HepG2 (cell line): ENCODE measurements around the gene BAIAP2L1. TPM values are rescaled to one million over a fixed set of nuclear protein-coding genes. Genes with fewer than 3 reads are reported as not detected.

ENCODE experiments used
- GTF3A ChIP-seq: sonication (generic); formaldehyde crosslinking; conservative IDR thresholded peaks from 2 replicates; pipeline ENCODE4 v1.4.0; 2020; ENCODE audit warnings: mild to moderate bottlenecking, missing genetic modification reagents
- KLF16 ChIP-seq, 2 experiments: sonication (generic) in 1 of 2; formaldehyde crosslinking in 1 of 2; IDR thresholded peaks; 2 replicates each; pipeline versions ENCODE4 v1.6.1 to v1.8.0; 2016 to 2023; ENCODE audit warnings: missing genetic modification reagents in 2 of 2, missing compliant biosample characterization in 1 of 2
- MXD1 ChIP-seq: sonication (generic); formaldehyde crosslinking; IDR thresholded peaks from 2 replicates; pipeline ENCODE4 v1.4.0; 2020; ENCODE audit warnings: mild to moderate bottlenecking, missing genetic modification reagents
- RARA ChIP-seq: IDR thresholded peaks from 2 replicates; pipeline ENCODE4 v1.6.1; 2016; ENCODE audit warnings: missing genetic modification reagents, missing compliant biosample characterization
- THAP11 ChIP-seq: IDR thresholded peaks from 2 replicates; pipeline ENCODE4 v1.6.1; 2016; ENCODE audit warnings: missing biosample characterization, missing genetic modification reagents
- ZBTB20 ChIP-seq: sonication (generic); formaldehyde crosslinking; IDR thresholded peaks from 2 replicates; pipeline ENCODE4 v1.8.1; 2023; ENCODE audit warnings: missing genetic modification reagents, low read depth, mild to moderate bottlenecking, borderline replicate concordance
- ZNF318 ChIP-seq: sonication (generic); formaldehyde crosslinking; IDR thresholded peaks from 2 replicates; pipeline ENCODE4 v1.4.0; 2020; ENCODE audit warnings: mild to moderate bottlenecking, missing genetic modification reagents
- ZNF607 ChIP-seq: sonication (generic); formaldehyde crosslinking; IDR thresholded peaks from 2 replicates; pipeline ENCODE4 v1.5.1; 2020; ENCODE audit warnings: missing genetic modification reagents, mild to moderate bottlenecking, borderline replicate concordance
- ZNF687 ChIP-seq: sonication (generic); formaldehyde crosslinking; IDR thresholded peaks from 2 replicates; pipeline ENCODE4 v1.5.1; 2020; ENCODE audit warnings: mild to moderate bottlenecking, missing genetic modification reagents, moderate library complexity
- ZNF713 ChIP-seq: sonication (generic); formaldehyde crosslinking; IDR thresholded peaks from 2 replicates; pipeline ENCODE4 v1.4.0; 2020; ENCODE audit warnings: mild to moderate bottlenecking, missing genetic modification reagents
- polyA plus RNA-seq, 8 experiments: library from polyadenylated mRNA; depleted of rRNA in 3 of 8; stranded (reverse) in 7 of 8; unstranded in 1 of 8; fragments of >200 nt; fragmentation: Illumina TruSeq in 4 of 8; extraction: Trizol in 4 of 8; gene quantifications; 2 replicates each; pipeline versions ENCODE4 v1.2.1 to v1.2.3, GENCODE V29; 2011 to 2016; ENCODE audit warnings: low read depth in 4 of 8, missing spikeins in 1 of 8, mixed read lengths in 1 of 8; ENCODE audit not compliant: insufficient read depth in 1 of 8
- total RNA-seq, 5 experiments: library from RNA; depleted of rRNA; stranded (reverse); fragments of >200 nt; fragmentation: Illumina TruSeq; extraction: Trizol; gene quantifications; 2 replicates each; pipeline ENCODE4 v1.2.3, GENCODE V29; 2016; ENCODE audit warnings: low read depth in 1 of 5
- TF ChIP-seq, protein P1 (sequence below): sonication (generic); formaldehyde crosslinking; IDR thresholded peaks from 2 replicates; pipeline ENCODE4 v1.5.1; 2020; ENCODE audit warnings: missing genetic modification reagents, mild to moderate bottlenecking, borderline replicate concordance

The BAIAP2L1 gene
- total and polyA plus RNA-seq, 2 of the 13 experiments (the other 11 are each of a cell fraction or from before 2014, with no cell fraction given), result 13.0 to 21.5 TPM

DNA sequence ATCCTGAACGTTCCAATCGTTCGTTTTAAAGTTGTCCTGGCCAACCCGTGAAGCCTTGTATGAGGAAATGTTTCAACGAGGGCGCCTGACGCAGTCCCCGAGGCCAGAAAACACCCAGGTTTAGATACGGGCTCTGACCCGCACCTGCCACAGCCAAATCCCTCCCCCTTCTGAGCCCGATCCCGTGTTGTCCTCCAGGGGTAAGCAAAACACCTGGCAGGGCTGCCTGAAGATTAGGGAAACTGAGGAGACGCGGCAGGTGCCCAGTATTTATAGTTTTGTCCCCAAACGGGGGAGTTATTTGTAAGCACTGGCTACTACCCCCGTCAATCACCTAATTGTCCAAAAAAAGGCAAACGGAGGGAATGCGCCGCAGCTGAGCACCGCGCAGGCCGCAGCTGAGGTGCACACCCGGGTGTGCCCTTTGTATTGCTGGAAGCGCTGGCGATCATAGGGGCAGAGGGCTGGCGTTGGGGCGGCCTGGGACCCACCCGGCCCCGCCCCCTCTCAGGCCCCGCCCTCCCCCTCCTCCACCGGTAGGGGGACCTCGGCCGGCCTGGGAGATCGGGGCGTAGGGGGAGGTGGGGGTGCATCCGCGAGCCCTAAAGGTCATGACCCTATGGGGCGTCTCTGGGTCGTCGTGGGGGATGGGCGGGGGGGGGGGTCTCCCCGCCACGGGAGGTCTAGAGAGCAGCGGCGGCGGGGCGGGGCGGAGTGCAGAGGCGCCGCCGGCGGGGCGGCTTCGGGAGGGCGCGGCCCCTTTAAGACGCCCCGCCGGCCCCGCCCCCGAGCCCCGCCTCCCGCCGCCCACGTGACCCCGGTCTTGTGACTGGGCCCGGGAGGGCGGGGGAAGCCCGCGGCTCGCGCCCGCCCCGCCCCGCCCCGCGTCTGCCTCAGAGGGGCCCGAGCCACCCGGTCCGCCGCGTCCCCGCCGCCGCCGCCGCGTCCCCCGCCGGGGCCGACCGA is 119.8 kb downstream of the BAIAP2L1 start, which contains the start of gene BRI3 (continued):
- TF ChIP-seq ZNF318 (CRISPR knock-in tag) (no peak), THAP11 (peak; percentile 24; the same call in 1 of the 2 replicates), ZBTB20 (CRISPR knock-in tag) (no peak), MXD1 (CRISPR knock-in tag) (no peak), KLF16 (CRISPR knock-in tag; IDR thresholded peaks at IDR 0.05) (0 out of 4 replicates have a peak, but pooled peaks of 1 of the 2 experiments have one; percentile 57), GTF3A (CRISPR knock-in tag) (no peak), ZNF713 (CRISPR knock-in tag) (no peak), ZNF607 (CRISPR knock-in tag) (peak; percentile 65; the same call in 1 of the 2 replicates), ZNF687 (peak; percentile 73), RARA (CRISPR knock-in tag) (peak; percentile 28; the same call in 1 of the 2 replicates)
- TF ChIP-seq, protein P1, sequence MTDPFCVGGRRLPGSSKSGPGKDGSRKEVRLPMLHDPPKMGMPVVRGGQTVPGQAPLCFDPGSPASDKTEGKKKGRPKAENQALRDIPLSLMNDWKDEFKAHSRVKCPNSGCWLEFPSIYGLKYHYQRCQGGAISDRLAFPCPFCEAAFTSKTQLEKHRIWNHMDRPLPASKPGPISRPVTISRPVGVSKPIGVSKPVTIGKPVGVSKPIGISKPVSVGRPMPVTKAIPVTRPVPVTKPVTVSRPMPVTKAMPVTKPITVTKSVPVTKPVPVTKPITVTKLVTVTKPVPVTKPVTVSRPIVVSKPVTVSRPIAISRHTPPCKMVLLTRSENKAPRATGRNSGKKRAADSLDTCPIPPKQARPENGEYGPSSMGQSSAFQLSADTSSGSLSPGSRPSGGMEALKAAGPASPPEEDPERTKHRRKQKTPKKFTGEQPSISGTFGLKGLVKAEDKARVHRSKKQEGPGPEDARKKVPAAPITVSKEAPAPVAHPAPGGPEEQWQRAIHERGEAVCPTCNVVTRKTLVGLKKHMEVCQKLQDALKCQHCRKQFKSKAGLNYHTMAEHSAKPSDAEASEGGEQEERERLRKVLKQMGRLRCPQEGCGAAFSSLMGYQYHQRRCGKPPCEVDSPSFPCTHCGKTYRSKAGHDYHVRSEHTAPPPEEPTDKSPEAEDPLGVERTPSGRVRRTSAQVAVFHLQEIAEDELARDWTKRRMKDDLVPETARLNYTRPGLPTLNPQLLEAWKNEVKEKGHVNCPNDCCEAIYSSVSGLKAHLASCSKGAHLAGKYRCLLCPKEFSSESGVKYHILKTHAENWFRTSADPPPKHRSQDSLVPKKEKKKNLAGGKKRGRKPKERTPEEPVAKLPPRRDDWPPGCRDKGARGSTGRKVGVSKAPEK (CRISPR knock-in tag), result no peak
